ENCODE measurements around the gene OR51B5. TPM values are rescaled to one million over a fixed set of nuclear protein-coding genes. Genes with fewer than 3 reads are reported as not detected.
"Not testable (repeated sequence)": the region's sequence is repeated elsewhere in the genome, so short reads cannot be mapped to it uniquely, and the experiment has no call there.

Gene OR51B5
- total and polyA plus RNA-seq, 10 donors = 0.44 to 3.0 (median 0.89) TPM; not detected in 3

GRCh38 chr11:5366856-5367255 is 23.5 kb upstream of the OR51B5 start:
- no peaks in the 10 kb centered on the region for H3K27me3 ChIP-seq (replicated peaks in 1 of 7)
- DNase-seq = no peak
- no peak overlapping the region for H3K4me3 ChIP-seq
- no peaks in the 10 kb centered on the region for H3K36me3 ChIP-seq
- WGBS, 5 donors = 0 to 81% (median 73%) methylated on average over 1 of the region's 1 CpG
- H3K9me3 ChIP-seq = no peaks in the 10 kb centered on the region
- intact Hi-C loops (cut with DNase I; ENCODE audit: low total_unique reads) = no loop called here
- no peak overlapping the region for H3K27ac ChIP-seq
- TF ChIP-seq POLR2A (IDR thresholded peaks at IDR 0.05) (no peak), CTCF (IDR thresholded peaks at IDR 0.05 in 8 of 11, conservative IDR thresholded peaks at IDR 0.05 in 3 of 11) (no peak), POLR2AphosphoS5 (IDR thresholded peaks at IDR 0.05) (no peak)
- no peaks in the 10 kb centered on the region for H3K4me1 ChIP-seq

GRCh38 chr11:5366365-5366764 is 23.0 kb upstream of the OR51B5 start:
- H3K27ac ChIP-seq; H3K4me3 ChIP-seq; intact Hi-C loops (cut with DNase I; ENCODE audit: low total_unique reads); H3K9me3 ChIP-seq; DNase-seq; H3K27me3 ChIP-seq (replicated peaks in 1 of 7); H3K36me3 ChIP-seq; H3K4me1 ChIP-seq: not testable (repeated sequence)
- WGBS, 5 donors = 80 to 92% (median 84%) methylated on average over 6 of the region's 6 CpGs

GRCh38 chr11:5364214-5364613 is 20.9 kb upstream of the OR51B5 start:
- intact Hi-C loops (cut with DNase I; ENCODE audit: low total_unique reads) = no loop called here
- no peaks in the 10 kb centered on the region for H3K4me1 ChIP-seq
- no peak overlapping the region for H3K27ac ChIP-seq
- WGBS, 5 donors = 46 to 75% (median 59%) methylated on average over 1 to 2 of the region's 2 CpGs
- H3K36me3 ChIP-seq = no peaks in the 10 kb centered on the region
- no peaks in the 10 kb centered on the region for H3K27me3 ChIP-seq (replicated peaks in 1 of 7)
- H3K9me3 ChIP-seq = peaks cover 0 to 3% (median 0%) of the 10 kb centered on the region in 8 donors
- DNase-seq = no peak
- TF ChIP-seq CTCF (IDR thresholded peaks at IDR 0.05 in 8 of 11, conservative IDR thresholded peaks at IDR 0.05 in 3 of 11) = no peak
- TF ChIP-seq POLR2AphosphoS5 (IDR thresholded peaks at IDR 0.05) = no peak
- no peak for TF ChIP-seq POLR2A (IDR thresholded peaks at IDR 0.05)
- no peak overlapping the region for H3K4me3 ChIP-seq

- intact Hi-C loops (cut with DNase I; ENCODE audit: low total_unique reads) = no loop called here
- TF ChIP-seq POLR2A (IDR thresholded peaks at IDR 0.05) (no peak), CTCF (IDR thresholded peaks at IDR 0.05 in 8 of 11, conservative IDR thresholded peaks at IDR 0.05 in 3 of 11) (no peak), POLR2AphosphoS5 (IDR thresholded peaks at IDR 0.05) (no peak)
- Histone ChIP-seq H3K36me3 (no peaks in the 10 kb centered on the region), H3K27me3 (replicated peaks in 1 of 7) (no peaks in the 10 kb centered on the region), H3K4me1 (no peaks in the 10 kb centered on the region), H3K27ac (no peak overlapping the region), H3K4me3 (no peak overlapping the region), H3K9me3 (peaks cover 0 to 3% (median 0%) of the 10 kb centered on the region in 8 donors)
- WGBS, 5 donors = 79 to 96% (median 85%) methylated on average over 1 of the region's 1 CpG
- no peak for DNase-seq
Observed at GRCh38 chr11:5363679-5364078, 20.4 kb upstream of the OR51B5 start.

GRCh38 chr11:5362017-5362625 is 18.8 kb upstream of the OR51B5 start:
- Histone ChIP-seq H3K27ac (no peak overlapping the region), H3K36me3 (no peaks in the 10 kb centered on the region), H3K4me3 (no peak overlapping the region), H3K9me3 (peaks cover 0 to 3% (median 0%) of the 10 kb centered on the region in 8 donors), H3K27me3 (replicated peaks in 1 of 7) (no peaks in the 10 kb centered on the region), H3K4me1 (no peaks in the 10 kb centered on the region)
- TF ChIP-seq POLR2A (IDR thresholded peaks at IDR 0.05) (no peak), POLR2AphosphoS5 (IDR thresholded peaks at IDR 0.05) (no peak), CTCF (IDR thresholded peaks at IDR 0.05 in 8 of 11, conservative IDR thresholded peaks at IDR 0.05 in 3 of 11) (no peak)
- 60 to 84% (median 74%) methylated on average over 3 of the region's 3 CpGs for WGBS, 5 donors
- no peak for DNase-seq
- intact Hi-C loops (cut with DNase I; ENCODE audit: low total_unique reads) = no loop called here

GRCh38 chr11:5356031-5356430 is 12.7 kb upstream of the OR51B5 start:
- H3K9me3 ChIP-seq; DNase-seq; H3K27ac ChIP-seq; H3K36me3 ChIP-seq; H3K4me1 ChIP-seq; H3K27me3 ChIP-seq (replicated peaks in 1 of 7); H3K4me3 ChIP-seq; intact Hi-C loops (cut with DNase I; ENCODE audit: low total_unique reads): not testable (repeated sequence)
- WGBS, 5 donors = 67 to 90% (median 83%) methylated on average over 4 to 5 of the region's 5 CpGs

All from spleen (tissue), 11 donors.